H1 (cell line): ENCODE measurements around the gene STIM2.

ENCODE experiments used
- BRCA1 ChIP-seq: IDR thresholded peaks from 2 replicates; pipeline ENCODE4 v1.6.1; 2012; ENCODE audit warnings: low read depth, low read length, improper control_type of control experiment
- CHD1 ChIP-seq: IDR thresholded peaks from 2 replicates; pipeline ENCODE4 v1.6.1; 2012; ENCODE audit warnings: low read depth, low read length, improper control_type of control experiment
- CTCF ChIP-seq, 3 experiments: IDR thresholded peaks; 1 replicate in 2 of 3; 2 replicates in 1 of 3; pipeline versions ENCODE4 v1.5.1 to v1.6.1; 2011; ENCODE audit warnings: low read length in 3 of 3, mild to moderate bottlenecking in 3 of 3, inconsistent platforms in 2 of 3, low read depth in 1 of 3, moderate library complexity in 1 of 3; ENCODE audit not compliant: insufficient read depth in 1 of 3; ENCODE audit errors: control extremely low read depth in 1 of 3
- EP300 ChIP-seq, 2 experiments: IDR thresholded peaks; 1 replicate in 1 of 2; 2 replicates in 1 of 2; pipeline ENCODE4 v1.6.1; 2011 to 2012; ENCODE audit warnings: low read depth in 2 of 2, low read length in 2 of 2, mild to moderate bottlenecking in 2 of 2, borderline replicate concordance in 1 of 2, inconsistent platforms in 1 of 2, moderate library complexity in 1 of 2
- EZH2 ChIP-seq: fragments of 200-600 bp; sonication (generic); IDR thresholded peaks from 2 replicates; pipeline ENCODE4 v1.7.1; 2012; ENCODE audit warnings: low read depth, mild to moderate bottlenecking, moderate library complexity, low read length, inconsistent platforms; ENCODE audit not compliant: severe bottlenecking
- MAFK ChIP-seq: IDR thresholded peaks from 2 replicates; pipeline ENCODE4 v1.6.1; 2012; ENCODE audit warnings: low read depth, mild to moderate bottlenecking, improper control_type of control experiment, low read length
- POLR2AphosphoS5 ChIP-seq: IDR thresholded peaks from 2 replicates; pipeline ENCODE4 v1.6.1; 2011; ENCODE audit warnings: low read depth, low read length
- SIRT6 ChIP-seq: IDR thresholded peaks from one replicate; pipeline ENCODE4 v1.7.1; 2012; ENCODE audit warnings: low read length, inconsistent platforms
- YY1 ChIP-seq: IDR thresholded peaks from 2 replicates; pipeline ENCODE4 v1.6.1; 2011; ENCODE audit warnings: low read depth, mild to moderate bottlenecking, low read length

DNA sequence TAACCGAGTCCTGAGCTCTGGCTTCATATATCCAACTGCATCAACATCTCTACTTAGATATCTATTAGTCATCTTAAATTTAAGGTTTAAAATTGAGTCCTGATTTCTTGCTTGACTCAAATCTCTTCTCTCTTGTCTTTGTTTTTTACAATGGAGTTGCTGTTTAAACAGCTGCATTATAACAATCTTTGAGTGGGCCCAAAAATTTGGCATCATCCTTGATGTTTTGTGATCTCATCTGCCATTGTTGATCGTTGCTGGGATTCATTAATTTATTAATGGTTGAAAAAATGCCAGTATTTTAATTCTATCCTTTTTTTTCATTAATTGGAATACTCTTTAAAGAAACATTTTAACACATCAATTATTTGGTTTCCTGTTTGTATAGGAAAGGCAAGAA, 82.2 kb downstream of the STIM2 start:
- no peak for TF ChIP-seq CTCF (IDR thresholded peaks at IDR 0.05; ENCODE audit: control extremely low read depth in 1 of 3, insufficient read depth in 1 of 3, low read depth in 1 of 3, low read length in 3 of 3)
- TF ChIP-seq BRCA1: no peak
- TF ChIP-seq EP300 (IDR thresholded peaks at IDR 0.05; ENCODE audit: borderline replicate concordance in 1 of 2, low read depth in 2 of 2, low read length in 2 of 2): no peak
- no peak for TF ChIP-seq CHD1
- TF ChIP-seq YY1: no peak
- no peak for TF ChIP-seq EZH2
- no peak for TF ChIP-seq POLR2AphosphoS5
- no peak for TF ChIP-seq SIRT6
- TF ChIP-seq MAFK: no peak
